HS-5 (cell line): ENCODE data around the gene TAF1.
A peak's percentile ranks its signal among the peaks of the same experiment; 100 is the strongest.
"Not testable (repeated sequence)": the region's sequence is repeated elsewhere in the genome, so short reads cannot be mapped to it uniquely, and the experiment has no call there.

Experiments used
- DNase-seq: peaks from one replicate; pipeline ENCODE4 v3.0.0-alpha.2; 2012; ENCODE audit warnings: low read depth

TAF1 gene

GRCh38 chrX:71365875-71366673 lies at the start of gene TAF1:
Gene TAF1, plus strand, starts transcription at chrX:71366357. Its CDS starts 18 bp downstream, at chrX:71366375.
- peak; percentile 86 for DNase-seq

DNA sequence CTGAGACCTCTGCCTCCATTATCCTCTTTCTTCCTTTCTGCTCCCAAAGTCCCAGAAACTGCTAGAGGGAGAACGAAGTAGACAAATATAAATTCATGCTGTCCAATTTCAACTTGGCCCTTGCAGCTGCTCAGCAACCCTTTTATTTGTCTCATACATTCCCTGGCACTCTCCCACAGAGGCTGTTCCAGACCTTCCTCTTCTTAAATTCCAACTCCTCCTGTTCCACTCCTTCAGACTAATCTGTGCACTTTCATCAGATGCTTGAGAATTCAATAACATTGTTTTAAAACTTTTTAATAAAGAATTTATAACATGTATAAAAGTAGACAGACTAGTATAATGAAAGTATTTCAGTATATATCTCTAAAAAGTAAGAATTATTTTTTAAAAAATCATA lies 49.2 kb upstream of the TAF1 start:
- not testable (repeated sequence) for DNase-seq

DNA sequence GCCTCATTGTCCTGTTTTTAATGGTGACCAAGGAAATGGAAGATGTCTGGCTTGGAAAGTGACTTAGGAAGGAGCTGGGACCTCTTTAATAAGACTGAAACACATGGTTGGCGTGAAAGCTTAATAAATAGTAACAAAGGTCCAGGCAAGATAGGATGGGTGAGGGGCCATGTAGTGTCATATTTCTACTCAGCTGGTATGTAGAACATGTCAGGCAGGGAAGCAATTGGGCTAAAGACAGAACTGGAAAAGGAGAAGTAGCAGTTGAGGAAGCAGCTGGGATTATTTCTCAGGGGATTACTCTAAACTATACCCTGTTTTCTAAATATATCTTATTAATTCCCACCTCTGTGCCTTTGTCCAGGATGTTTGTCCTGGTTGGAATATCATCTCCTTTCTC lies 46.0 kb upstream of the TAF1 start:
- DNase-seq, result no peak

GRCh38 chrX:71321731-71322130 lies 44.4 kb upstream of the TAF1 start:
- no peak for DNase-seq

GRCh38 chrX:71324452-71324851 lies 41.7 kb upstream of the TAF1 start:
- not testable (repeated sequence) for DNase-seq

DNA sequence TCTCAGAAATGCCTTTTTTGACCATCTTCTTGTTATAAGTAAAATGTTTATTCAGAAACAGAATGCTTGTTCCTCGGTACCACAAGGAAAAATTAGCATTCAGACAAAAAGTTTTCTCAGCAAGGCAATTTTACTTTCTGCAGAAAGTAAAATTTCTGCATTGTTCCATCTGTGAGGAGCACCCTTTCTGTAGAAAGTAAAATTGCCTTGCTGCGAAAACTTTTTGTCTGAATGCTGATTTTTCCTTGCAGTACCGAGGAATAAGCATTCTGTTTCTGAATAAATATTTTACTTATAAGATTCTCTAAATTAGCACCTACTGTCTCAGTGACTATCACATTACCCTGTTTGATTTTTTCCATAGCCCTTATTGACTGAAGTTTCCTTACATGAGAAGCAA lies 39.8 kb upstream of the TAF1 start:
- DNase-seq, result no peak

DNA sequence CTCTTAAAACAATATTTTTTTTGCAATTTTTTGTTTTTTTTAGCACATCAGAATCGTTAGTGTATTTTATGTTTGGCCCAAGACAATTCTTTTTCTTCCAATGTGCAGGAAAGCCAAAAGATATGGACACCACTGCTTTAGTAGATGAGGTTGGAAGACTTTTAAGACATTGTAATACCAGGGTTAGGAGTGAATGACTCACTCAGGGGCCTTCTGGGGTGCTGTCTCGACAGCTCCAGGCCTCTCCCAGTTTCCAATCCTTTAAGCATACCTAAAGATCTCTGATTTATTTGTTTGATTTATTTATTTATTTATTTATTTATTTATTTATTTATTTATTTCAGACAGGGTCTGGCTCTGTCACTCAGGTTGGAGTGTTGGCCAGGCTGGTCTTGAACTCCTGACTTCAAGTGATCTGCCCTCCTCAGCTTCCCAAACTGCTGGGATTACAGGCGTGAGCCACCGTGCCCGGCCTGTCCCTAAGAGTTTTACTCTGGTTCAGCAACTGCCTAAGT lies 16.9 kb upstream of the TAF1 start:
- not testable (repeated sequence) for DNase-seq

GRCh38 chrX:71349867-71350266 lies 16.3 kb upstream of the TAF1 start:
- not testable (repeated sequence) for DNase-seq

GRCh38 chrX:71352439-71352838 lies 13.7 kb upstream of the TAF1 start:
- not testable (repeated sequence) for DNase-seq

DNA sequence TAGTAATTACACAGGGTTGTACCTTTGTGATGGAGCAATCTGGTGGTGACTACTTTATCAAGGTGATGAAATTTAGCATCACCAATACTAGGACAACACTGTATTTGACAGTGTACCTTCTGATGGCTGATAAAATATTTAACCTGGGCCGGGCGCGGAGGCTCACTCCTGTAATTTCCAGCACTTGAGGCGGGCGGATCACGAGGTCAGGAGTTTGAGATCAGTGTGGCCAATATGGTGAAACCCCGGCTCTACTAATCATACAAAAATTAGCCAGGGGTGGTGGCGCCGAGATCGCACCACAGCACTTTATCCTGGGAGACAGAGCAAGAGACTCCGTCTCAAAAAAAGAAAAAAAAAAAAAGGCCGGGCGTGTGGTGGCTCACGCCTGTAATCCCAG lies 1.9 kb upstream of the TAF1 start:
- DNase-seq, result no peak

- no peak for DNase-seq
These were observed 742 bp upstream of the TAF1 start for GRCh38 chrX:71365356-71365874.

- no peak for DNase-seq
These were observed 608 bp downstream of the TAF1 start for GRCh38 chrX:71366674-71367256.

GRCh38 chrX:71367396-71367795 lies 1.2 kb downstream of the TAF1 start:
- no peak for DNase-seq

GRCh38 chrX:71372388-71372787 lies 6.2 kb downstream of the TAF1 start:
- no peak for DNase-seq

DNA sequence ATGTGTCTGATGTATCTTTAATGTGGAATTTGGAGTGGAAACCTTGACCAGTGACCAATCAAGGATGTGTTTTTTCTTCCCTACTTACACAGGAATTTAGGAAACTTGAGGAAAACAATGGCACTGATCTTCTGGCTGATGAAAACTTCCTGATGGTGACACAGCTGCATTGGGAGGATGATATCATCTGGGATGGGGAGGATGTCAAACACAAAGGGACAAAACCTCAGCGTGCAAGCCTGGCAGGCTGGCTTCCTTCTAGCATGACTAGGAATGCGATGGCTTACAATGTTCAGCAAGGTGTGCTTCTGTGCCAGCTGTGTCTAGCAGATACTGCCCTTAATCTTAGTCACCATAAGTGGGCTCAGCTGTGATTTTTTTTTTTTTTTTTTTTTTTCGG lies 12.6 kb downstream of the TAF1 start:
- DNase-seq, result no peak

DNA sequence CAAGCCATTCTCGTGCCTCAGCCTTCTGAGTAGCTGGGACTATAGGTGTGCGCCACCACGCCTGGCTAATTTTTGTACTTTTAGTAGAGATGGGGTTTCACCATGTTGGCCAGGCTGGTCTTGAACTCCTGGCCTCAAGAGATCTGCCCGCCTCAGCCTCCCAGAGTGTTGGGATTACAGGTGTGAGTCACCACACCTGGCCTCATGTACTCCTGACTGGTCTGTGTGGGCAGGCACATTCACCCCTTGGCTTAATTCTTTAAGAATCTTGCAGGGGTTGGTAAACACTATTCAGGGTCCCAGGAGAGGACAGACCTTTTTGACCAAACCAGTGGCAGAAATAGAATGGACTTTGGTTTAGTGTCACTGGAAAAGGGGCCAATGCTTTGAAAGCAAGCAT lies 25.6 kb downstream of the TAF1 start:
- DNase-seq, result not testable (repeated sequence)

DNA sequence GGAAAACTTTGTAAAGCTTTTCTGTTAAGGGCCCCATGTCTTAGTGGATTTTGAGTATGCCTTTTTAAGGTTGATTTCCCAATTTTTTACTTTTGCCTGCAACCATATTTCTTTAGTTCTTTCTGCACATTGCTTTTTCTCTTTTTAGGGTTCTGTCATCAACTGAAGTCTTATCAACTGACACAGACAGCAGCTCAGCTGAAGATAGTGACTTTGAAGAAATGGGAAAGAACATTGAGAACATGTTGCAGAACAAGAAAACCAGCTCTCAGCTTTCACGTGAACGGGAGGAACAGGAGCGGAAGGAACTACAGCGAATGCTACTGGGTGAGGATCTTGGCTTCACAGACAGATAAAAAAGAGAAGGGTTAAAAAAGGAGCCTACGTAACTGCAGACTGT lies 27.8 kb downstream of the TAF1 start:
- no peak for DNase-seq

- no peak for DNase-seq
These were observed 30.4 kb downstream of the TAF1 start for GRCh38 chrX:71396576-71396975.

GRCh38 chrX:71400710-71401109 lies 34.6 kb downstream of the TAF1 start:
- no peak for DNase-seq

- not testable (repeated sequence) for DNase-seq
These were observed 50.1 kb downstream of the TAF1 start for GRCh38 chrX:71416260-71416659.

DNA sequence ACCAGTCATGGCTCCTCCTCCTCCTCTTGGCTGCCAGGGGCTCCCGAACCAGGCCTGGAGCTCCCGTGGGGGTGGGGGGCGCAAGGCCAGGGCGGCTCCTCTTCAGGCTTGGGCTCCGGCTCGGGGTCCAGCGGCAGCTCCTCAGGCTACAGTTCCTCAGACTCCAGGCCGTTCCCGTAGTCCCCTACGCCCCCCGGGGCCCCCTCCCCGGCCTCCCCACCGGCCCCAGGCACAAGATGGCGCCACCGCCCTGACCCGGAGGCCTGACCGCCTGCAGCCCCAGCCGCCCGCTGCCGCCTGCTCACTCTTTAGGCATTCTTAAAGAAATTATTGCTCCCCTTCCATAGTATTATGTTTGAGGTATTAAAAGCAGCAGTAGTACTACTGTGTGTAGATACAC lies 54.5 kb downstream of the TAF1 start:
- DNase-seq, result no peak

- no peak for DNase-seq
These were observed 66.6 kb downstream of the TAF1 start for GRCh38 chrX:71432733-71433132.

DNA sequence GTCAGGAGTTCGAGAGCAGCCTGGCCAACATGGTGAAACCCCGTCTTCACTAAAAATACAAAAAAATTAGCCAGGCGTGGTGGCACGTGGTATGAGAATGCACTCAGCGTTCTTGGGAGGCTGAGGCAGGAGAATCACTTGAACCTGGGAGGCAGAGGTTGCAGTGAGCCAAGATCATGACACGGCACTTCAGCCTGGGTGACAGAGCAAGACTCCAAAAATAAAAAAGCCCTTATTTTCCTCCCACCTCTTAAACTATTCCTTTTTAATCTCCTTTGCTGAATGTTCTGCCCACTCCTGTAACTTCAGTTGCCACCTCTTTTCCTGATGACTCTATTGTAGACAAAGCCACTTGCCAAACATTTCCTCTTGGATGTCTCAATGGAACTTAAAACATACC lies 72.6 kb downstream of the TAF1 start:
- DNase-seq, result no peak
